ENCODE measurements around the gene ZNF236.
A peak's percentile ranks its signal among the peaks of the same experiment; 100 is the strongest.

The ZNF236 gene

GRCh38 chr18:76844742-76845477, 22.6 kb downstream of the ZNF236 start:
- no peak for TF ChIP-seq POLR2AphosphoS5 (IDR thresholded peaks at IDR 0.05; ENCODE audit: low read depth, low read length)
- FAIRE-seq (no peak), DNase-seq (ENCODE audit: insufficient read length) (no peak)

- no peak for TF ChIP-seq POLR2A (IDR thresholded peaks at IDR 0.05; ENCODE audit: low read depth, low read length)
- TF ChIP-seq POLR2AphosphoS5 (IDR thresholded peaks at IDR 0.05; ENCODE audit: low read depth, low read length) = no peak
- no peak for TF ChIP-seq TAF1 (IDR thresholded peaks at IDR 0.05; ENCODE audit: borderline replicate concordance, low read depth, low read length)
- DNase-seq (ENCODE audit: insufficient read length) (no peak), FAIRE-seq (peak; percentile 46)
Measured at GRCh38 chr18:76846217-76846616, 23.9 kb downstream of the ZNF236 start.

GRCh38 chr18:76847916-76848315, 25.6 kb downstream of the ZNF236 start:
- TF ChIP-seq POLR2AphosphoS5 (IDR thresholded peaks at IDR 0.05; ENCODE audit: low read depth, low read length) (no peak), POLR2A (IDR thresholded peaks at IDR 0.05; ENCODE audit: low read depth, low read length) (no peak), TAF1 (IDR thresholded peaks at IDR 0.05; ENCODE audit: borderline replicate concordance, low read depth, low read length) (no peak)
- FAIRE-seq (no peak), DNase-seq (ENCODE audit: insufficient read length) (no peak)

- TF ChIP-seq POLR2AphosphoS5 (IDR thresholded peaks at IDR 0.05; ENCODE audit: low read depth, low read length) (no peak), POLR2A (IDR thresholded peaks at IDR 0.05; ENCODE audit: low read depth, low read length) (no peak), TAF1 (IDR thresholded peaks at IDR 0.05; ENCODE audit: borderline replicate concordance, low read depth, low read length) (no peak)
- no peak for DNase-seq (ENCODE audit: insufficient read length)
- FAIRE-seq = no peak
Measured at GRCh38 chr18:76850112-76850511, 27.8 kb downstream of the ZNF236 start.

GRCh38 chr18:76855594-76855993, 33.2 kb downstream of the ZNF236 start:
- TF ChIP-seq POLR2A (IDR thresholded peaks at IDR 0.05; ENCODE audit: low read depth, low read length) (no peak), POLR2AphosphoS5 (IDR thresholded peaks at IDR 0.05; ENCODE audit: low read depth, low read length) (no peak), TAF1 (IDR thresholded peaks at IDR 0.05; ENCODE audit: borderline replicate concordance, low read depth, low read length) (no peak)
- DNase-seq (ENCODE audit: insufficient read length) (no peak), FAIRE-seq (no peak)

GRCh38 chr18:76857476-76857875, 35.1 kb downstream of the ZNF236 start:
- no peak for FAIRE-seq

GRCh38 chr18:76859474-76860339, 37.4 kb downstream of the ZNF236 start:
- no peak for DNase-seq (ENCODE audit: insufficient read length)
- no peak for FAIRE-seq
- TF ChIP-seq TAF1 (IDR thresholded peaks at IDR 0.05; ENCODE audit: borderline replicate concordance, low read depth, low read length) (no peak), POLR2AphosphoS5 (IDR thresholded peaks at IDR 0.05; ENCODE audit: low read depth, low read length) (no peak), POLR2A (IDR thresholded peaks at IDR 0.05; ENCODE audit: low read depth, low read length) (no peak)

More at GRCh38 chr18:76857476-76857875, 35.1 kb downstream of the ZNF236 start:
- TF ChIP-seq POLR2A (IDR thresholded peaks at IDR 0.05; ENCODE audit: low read depth, low read length) (no peak), POLR2AphosphoS5 (IDR thresholded peaks at IDR 0.05; ENCODE audit: low read depth, low read length) (no peak), TAF1 (IDR thresholded peaks at IDR 0.05; ENCODE audit: borderline replicate concordance, low read depth, low read length) (no peak)
- no peak for DNase-seq (ENCODE audit: insufficient read length)

- TF ChIP-seq TAF1 (IDR thresholded peaks at IDR 0.05; ENCODE audit: borderline replicate concordance, low read depth, low read length) (no peak), POLR2A (IDR thresholded peaks at IDR 0.05; ENCODE audit: low read depth, low read length) (no peak), POLR2AphosphoS5 (IDR thresholded peaks at IDR 0.05; ENCODE audit: low read depth, low read length) (no peak)
- no peak for FAIRE-seq
- DNase-seq (ENCODE audit: insufficient read length) = no peak
Measured at GRCh38 chr18:76860411-76860810, 38.1 kb downstream of the ZNF236 start.

GRCh38 chr18:76866666-76867065, 44.3 kb downstream of the ZNF236 start:
- TF ChIP-seq POLR2AphosphoS5 (IDR thresholded peaks at IDR 0.05; ENCODE audit: low read depth, low read length) (no peak), POLR2A (IDR thresholded peaks at IDR 0.05; ENCODE audit: low read depth, low read length) (no peak)
- FAIRE-seq (no peak), DNase-seq (ENCODE audit: insufficient read length) (no peak)

- TF ChIP-seq TAF1 (IDR thresholded peaks at IDR 0.05; ENCODE audit: borderline replicate concordance, low read depth, low read length) (no peak), POLR2A (IDR thresholded peaks at IDR 0.05; ENCODE audit: low read depth, low read length) (no peak), POLR2AphosphoS5 (IDR thresholded peaks at IDR 0.05; ENCODE audit: low read depth, low read length) (no peak)
- DNase-seq (ENCODE audit: insufficient read length) (no peak), FAIRE-seq (no peak)
Measured at GRCh38 chr18:76873311-76873710, 51.0 kb downstream of the ZNF236 start.

- no peak for TF ChIP-seq TAF1 (IDR thresholded peaks at IDR 0.05; ENCODE audit: borderline replicate concordance, low read depth, low read length)
- no peak for TF ChIP-seq POLR2AphosphoS5 (IDR thresholded peaks at IDR 0.05; ENCODE audit: low read depth, low read length)
- TF ChIP-seq POLR2A (IDR thresholded peaks at IDR 0.05; ENCODE audit: low read depth, low read length) = no peak
- no peak for FAIRE-seq
- no peak for DNase-seq (ENCODE audit: insufficient read length)
Measured at GRCh38 chr18:76873713-76874112, 51.4 kb downstream of the ZNF236 start.
